Panc1 (cell line): Measurements from ENCODE around the gene CPLANE1. TPM values are rescaled to one million over a fixed set of nuclear protein-coding genes. Genes with fewer than 3 reads are reported as not detected.

Experiments used
- ATAC-seq: fragments of 200-7000 bp; cut with Tn5 transposase; 2 replicates; pipeline ENCODE4 v1.9.1; 2020; ENCODE audit warnings: mild to moderate bottlenecking, moderate library complexity
- BruUV-seq: library from RNA; stranded (reverse); fragments of 400-500 nt; replicated peaks from 2 replicates; lab custom pipeline; 2021; lab: Mats Ljungman, UMichigan
- CTCF ChIA-PET: fragments of 300-600 bp; sonication (Branson Sonifier 250); formaldehyde crosslinking; loops from one replicate; lab custom pipeline; 2022; ENCODE audit warnings: antibody characterized with exemption; lab: Charles Lee
- POLR2A ChIA-PET: fragments of 300-600 bp; sonication (Branson Sonifier 250); formaldehyde crosslinking; loops from one replicate; lab custom pipeline; 2022; ENCODE audit warnings: antibody characterized with exemption; lab: Charles Lee
- DNase-seq: peaks from one replicate; pipeline ENCODE4 v3.0.0-alpha.2; 2010; ENCODE audit warnings: low read depth, low spot score
- H3K27ac ChIP-seq: 2 replicates; pipeline ENCODE4 v1.5.1; 2011; ENCODE audit warnings: mild to moderate bottlenecking, low read length, inconsistent platforms
- H3K27me3 ChIP-seq: fragments of 200-500 bp; sonication (Bioruptor generic); 2 replicates; pipeline ENCODE4 v1.6.0; 2014; ENCODE audit warnings: low read length, inconsistent platforms; ENCODE audit not compliant: control insufficient read depth, insufficient read depth
- H3K36me3 ChIP-seq: fragments of 200-500 bp; sonication (Bioruptor generic); 2 replicates; pipeline ENCODE4 v1.5.1; 2014; ENCODE audit warnings: inconsistent platforms, mild to moderate bottlenecking, low read length, moderate library complexity; ENCODE audit not compliant: control insufficient read depth, insufficient read depth
- H3K4me1 ChIP-seq: 2 replicates; pipeline ENCODE4 v1.5.1; 2011; ENCODE audit warnings: inconsistent platforms, mild to moderate bottlenecking, low read length, moderate library complexity; ENCODE audit not compliant: control insufficient read depth, insufficient read depth
- H3K4me3 ChIP-seq, 2 experiments: 2 replicates each; pipeline ENCODE4 v1.5.1; 2011 to 2012; ENCODE audit warnings: low read depth in 2 of 2, low read length in 2 of 2, mild to moderate bottlenecking in 2 of 2, inconsistent platforms in 1 of 2, moderate library complexity in 1 of 2
- H3K9me3 ChIP-seq: fragments of 200-500 bp; sonication (Bioruptor generic); 2 replicates; pipeline ENCODE4 v1.5.1; 2014; ENCODE audit warnings: low read depth, mild to moderate bottlenecking, inconsistent platforms, low read length, moderate library complexity; ENCODE audit not compliant: control insufficient read depth, insufficient read depth
- POLR2AphosphoS5 ChIP-seq: IDR thresholded peaks from 2 replicates; pipeline ENCODE4 v1.6.1; 2012; ENCODE audit warnings: mild to moderate bottlenecking, low read depth, low read length, moderate library complexity
- REST ChIP-seq, 2 experiments: IDR thresholded peaks; 2 replicates each; pipeline ENCODE4 v1.6.1; 2011 to 2012; ENCODE audit warnings: low read depth in 2 of 2, control low read depth in 1 of 2, low read length in 1 of 2, mild to moderate bottlenecking in 1 of 2, moderate library complexity in 1 of 2; ENCODE audit not compliant: insufficient read depth in 1 of 2
- SIN3A ChIP-seq: IDR thresholded peaks from 2 replicates; pipeline ENCODE4 v1.6.1; 2012; ENCODE audit warnings: low read depth, mild to moderate bottlenecking, low read length, moderate library complexity, borderline replicate concordance; ENCODE audit not compliant: insufficient read depth
- TCF7L2 ChIP-seq: IDR thresholded peaks from 2 replicates; pipeline ENCODE4 v1.6.1; 2011; ENCODE audit warnings: mild to moderate bottlenecking, low read depth, low read length, inconsistent platforms
- in situ Hi-C: cut with HindIII; loops from 2 replicates; pipeline ENCODE4 v1.10.0; 2016; ENCODE audit warnings: low sequenced_read_pairs, low pct_unique_long_range_greater_than_20kb
- intact Hi-C: fragments of 100-400 bp; cut with micrococcal nuclease; formaldehyde crosslinking; loops from one replicate; pipeline ENCODE4 v1.10.0; 2022; ENCODE audit not compliant: unreplicated experiment
- total RNA-seq: library from RNA; stranded (reverse); gene quantifications from one replicate; pipeline ENCODE4 v1.2.1, GENCODE V29; 2021; ENCODE audit not compliant: unreplicated experiment
- TF ChIP-seq, protein P1 (sequence below): fragments of 450-650 bp; IDR thresholded peaks from 2 replicates; pipeline ENCODE4 v1.5.1; 2017; ENCODE audit warnings: mild to moderate bottlenecking

CPLANE1 gene
- total RNA-seq, 1 experiment from 2014 or later, result 18.1 TPM

DNA sequence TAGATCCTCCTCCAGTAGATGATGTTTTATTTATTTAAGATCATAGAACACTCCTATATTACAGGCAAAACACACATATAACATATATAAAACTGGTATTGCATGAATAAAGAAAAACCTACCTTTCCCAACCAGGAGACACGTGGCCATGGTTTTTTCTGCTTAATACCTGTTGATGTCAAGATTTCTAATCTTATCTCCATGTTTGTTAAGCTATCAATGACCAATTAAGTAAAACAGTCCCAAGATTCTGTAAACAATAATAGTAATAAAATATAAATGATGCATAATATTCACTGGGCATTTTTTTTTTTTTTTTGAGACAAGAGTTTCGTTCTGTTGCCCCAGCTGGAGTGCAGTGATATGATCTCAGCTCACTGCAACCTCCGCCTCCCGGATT, 1.7 kb downstream of the CPLANE1 start:
- ChIA-PET POLR2A (no interaction called here), CTCF (no interaction called here)
- BruUV-seq, result no TSS peak
- H3K4me3 ChIP-seq, result no peak overlapping the region
- DNase-seq, result no peak
- in situ Hi-C loops, result no loop called here
- peaks cover 3% of the 10 kb centered on the region; the same call in 1 of the 2 replicates for H3K4me1 ChIP-seq
- ATAC-seq, result no peak
- intact Hi-C loops, result loop anchor here (10.0 kb wide), 1 partner anchor 47 kb away; no protein-coding TSS in a partner anchor
- H3K27me3 ChIP-seq, result no peaks in the 10 kb centered on the region
- peaks cover under 1% of the 10 kb centered on the region; the same call in 1 of the 2 replicates for H3K36me3 ChIP-seq
- no peak overlapping the region for H3K27ac ChIP-seq
- no peaks in the 10 kb centered on the region for H3K9me3 ChIP-seq
- TF ChIP-seq, protein P1, sequence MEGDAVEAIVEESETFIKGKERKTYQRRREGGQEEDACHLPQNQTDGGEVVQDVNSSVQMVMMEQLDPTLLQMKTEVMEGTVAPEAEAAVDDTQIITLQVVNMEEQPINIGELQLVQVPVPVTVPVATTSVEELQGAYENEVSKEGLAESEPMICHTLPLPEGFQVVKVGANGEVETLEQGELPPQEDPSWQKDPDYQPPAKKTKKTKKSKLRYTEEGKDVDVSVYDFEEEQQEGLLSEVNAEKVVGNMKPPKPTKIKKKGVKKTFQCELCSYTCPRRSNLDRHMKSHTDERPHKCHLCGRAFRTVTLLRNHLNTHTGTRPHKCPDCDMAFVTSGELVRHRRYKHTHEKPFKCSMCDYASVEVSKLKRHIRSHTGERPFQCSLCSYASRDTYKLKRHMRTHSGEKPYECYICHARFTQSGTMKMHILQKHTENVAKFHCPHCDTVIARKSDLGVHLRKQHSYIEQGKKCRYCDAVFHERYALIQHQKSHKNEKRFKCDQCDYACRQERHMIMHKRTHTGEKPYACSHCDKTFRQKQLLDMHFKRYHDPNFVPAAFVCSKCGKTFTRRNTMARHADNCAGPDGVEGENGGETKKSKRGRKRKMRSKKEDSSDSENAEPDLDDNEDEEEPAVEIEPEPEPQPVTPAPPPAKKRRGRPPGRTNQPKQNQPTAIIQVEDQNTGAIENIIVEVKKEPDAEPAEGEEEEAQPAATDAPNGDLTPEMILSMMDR, result no peak
- no peak for TF ChIP-seq REST (IDR thresholded peaks at IDR 0.05; ENCODE audit: insufficient read depth in 1 of 2, low read depth in 2 of 2, low read length in 1 of 2)
- no peak for TF ChIP-seq SIN3A
- TF ChIP-seq POLR2AphosphoS5, result no peak
- TF ChIP-seq TCF7L2, result no peak

GRCh38 chr5:37247036-37247435, 2.1 kb downstream of the CPLANE1 start:
- ATAC-seq, result no peak
- Histone ChIP-seq H3K9me3 (no peaks in the 10 kb centered on the region), H3K4me1 (peaks cover 3% of the 10 kb centered on the region; the same call in 1 of the 2 replicates), H3K36me3 (peaks cover 4% of the 10 kb centered on the region; the same call in 1 of the 2 replicates), H3K4me3 (no peak overlapping the region), H3K27ac (no peak overlapping the region), H3K27me3 (no peaks in the 10 kb centered on the region)
- no peak for DNase-seq
- ChIA-PET POLR2A (no interaction called here), CTCF (no interaction called here)
- TSS peak; percentile 67 for BruUV-seq
- intact Hi-C loops (loop anchor here (10.0 kb wide), 1 partner anchor 48 kb away; no protein-coding TSS in a partner anchor), in situ Hi-C loops (no loop called here)
- TF ChIP-seq POLR2AphosphoS5 (no peak), SIN3A (no peak), REST (IDR thresholded peaks at IDR 0.05; ENCODE audit: insufficient read depth in 1 of 2, low read depth in 2 of 2, low read length in 1 of 2) (no peak), TCF7L2 (no peak)
